T-cell (primary cell): ENCODE data around the gene FAP. TPM values are rescaled to one million over a fixed set of nuclear protein-coding genes. Genes with fewer than 3 reads are reported as not detected.

Experiments used
- ATAC-seq, 4 experiments: fragments of 200-7000 bp in 3 of 4; fragments of 150-1000 bp in 1 of 4; cut with Tn5 transposase; replicated peaks in 1 of 4; 1 replicate in 3 of 4; 2 replicates in 1 of 4; pipeline ENCODE4 v1.10.0; 2021; ENCODE audit warnings: moderate library complexity in 3 of 4, mild to moderate bottlenecking in 2 of 4, moderate number of reproducible peaks in 1 of 4
- CTCF ChIA-PET, 2 donors: fragments of 300-600 bp; sonication (Branson Sonifier 250); formaldehyde crosslinking; loops; one replicate each; lab custom pipeline; 2022; ENCODE audit warnings: antibody characterized with exemption in 2 of 2; lab: Charles Lee
- POLR2A ChIA-PET, 2 donors: fragments of 300-600 bp; sonication (Branson Sonifier 250); formaldehyde crosslinking; loops; one replicate each; lab custom pipeline; 2022; ENCODE audit warnings: antibody characterized with exemption in 2 of 2; lab: Charles Lee
- DNase-seq, 35 experiments: peaks; one replicate each; pipeline versions ENCODE4 v3.0.0 to v3.0.0-alpha.2; 2013 to 2023
- H3K27ac ChIP-seq: one replicate; pipeline ENCODE4 v1.5.1; 2013; ENCODE audit warnings: low read length
- H3K27me3 ChIP-seq, 2 experiments: replicated peaks in 1 of 2; 1 replicate in 1 of 2; 2 replicates in 1 of 2; pipeline versions ENCODE4 v1.6.1 to v1.7.0; 2013; ENCODE audit warnings: low read length in 1 of 2, mixed read lengths in 1 of 2; ENCODE audit not compliant: control insufficient read depth in 2 of 2, insufficient read depth in 2 of 2; ENCODE audit errors: extremely low read depth in 1 of 2
- H3K36me3 ChIP-seq, 2 donors: 1 replicate in 1 of 2; 2 replicates in 1 of 2; pipeline versions ENCODE4 v1.6.1 to v1.7.0; 2013; ENCODE audit warnings: low read length in 1 of 2; ENCODE audit not compliant: control insufficient read depth in 2 of 2, insufficient read depth in 1 of 2; ENCODE audit errors: extremely low read depth in 1 of 2
- H3K4me1 ChIP-seq, 2 experiments: 1 replicate in 1 of 2; 2 replicates in 1 of 2; pipeline versions ENCODE4 v1.6.1 to v1.7.0; 2013; ENCODE audit warnings: low read length in 2 of 2, mixed read lengths in 1 of 2; ENCODE audit not compliant: insufficient read depth in 2 of 2, control insufficient read depth in 1 of 2; ENCODE audit errors: extremely low read depth in 1 of 2
- H3K4me3 ChIP-seq, 2 donors: 1 replicate in 1 of 2; 2 replicates in 1 of 2; pipeline versions ENCODE4 v1.5.1 to v1.7.0; 2013; ENCODE audit warnings: mild to moderate bottlenecking in 2 of 2, low read length in 1 of 2, moderate library complexity in 1 of 2; ENCODE audit not compliant: control insufficient read depth in 1 of 2; ENCODE audit errors: extremely low read depth in 1 of 2
- H3K9me3 ChIP-seq: 2 replicates; pipeline ENCODE4 v1.7.0; 2013
- H3K27ac Mint-ChIP-seq, 2 donors: one replicate each; pipeline ENCODE4 v1.8.0; 2020 to 2021; ENCODE audit warnings: mild to moderate bottlenecking in 2 of 2, mixed read lengths in 2 of 2
- H3K27me3 Mint-ChIP-seq, 2 donors: one replicate each; pipeline ENCODE4 v1.8.0; 2021 to 2022; ENCODE audit warnings: mixed read lengths in 2 of 2
- H3K36me3 Mint-ChIP-seq: one replicate; pipeline ENCODE4 v1.8.0; 2021; ENCODE audit warnings: mixed read lengths
- H3K4me1 Mint-ChIP-seq, 3 donors: one replicate each; pipeline ENCODE4 v1.8.0; 2020 to 2022; ENCODE audit warnings: mixed read lengths in 3 of 3, mild to moderate bottlenecking in 1 of 3
- H3K4me3 Mint-ChIP-seq, 3 donors: one replicate each; pipeline ENCODE4 v1.8.0; 2020 to 2022; ENCODE audit warnings: mild to moderate bottlenecking in 3 of 3, mixed read lengths in 3 of 3, moderate library complexity in 3 of 3
- H3K9me3 Mint-ChIP-seq, 3 donors: one replicate each; pipeline ENCODE4 v1.8.0; 2020 to 2022; ENCODE audit warnings: mixed read lengths in 3 of 3
- WGBS: methylation state at CpG from one replicate; pipeline ENCODE4 v1.1.5; 2013; ENCODE audit warnings: missing lambda C conversion rate; ENCODE audit not compliant: insufficient coverage; 5-methylcytosine and 5-hydroxymethylcytosine counted together
- total RNA-seq, 35 experiments: library from RNA in 6 of 35; stranded (reverse) in 6 of 35; fragments of 120-200 nt in 1 of 35; gene quantifications; one replicate each; pipeline versions ENCODE4 v1.2.1 to v1.2.4 and lab custom pipeline; 2013 to 2026

Gene FAP
- total RNA-seq, 5 donors from 2014 or later (not counting 1 experiment from before 2014, with no cell fraction given): 0.85 to 0.88 TPM; not detected in 3

GRCh38 chr2:162233197-162233596 lies 10.0 kb downstream of the FAP start:
- no peaks in the 10 kb centered on the region for H3K36me3 Mint-ChIP-seq
- no peak for ATAC-seq
- POLR2A ChIA-PET: no interaction called here
- Histone ChIP-seq H3K27ac (no peak overlapping the region), H3K4me3 (no peak overlapping the region), H3K27me3 (no peaks in the 10 kb centered on the region), H3K4me1 (no peaks in the 10 kb centered on the region), H3K9me3 (no peaks in the 10 kb centered on the region), H3K36me3 (no peaks in the 10 kb centered on the region)
- H3K27me3 Mint-ChIP-seq: peaks cover 8 to 14% of the 10 kb centered on the region in 2 donors
- CTCF ChIA-PET: no interaction called here
- no peak for DNase-seq
- H3K27ac Mint-ChIP-seq: no peak overlapping the region
- H3K4me3 Mint-ChIP-seq: no peak overlapping the region
- no CpG with 5 or more reads among the region's 1 CpG for WGBS
- H3K4me1 Mint-ChIP-seq: no peaks in the 10 kb centered on the region
- no peaks in the 10 kb centered on the region for H3K9me3 Mint-ChIP-seq

DNA sequence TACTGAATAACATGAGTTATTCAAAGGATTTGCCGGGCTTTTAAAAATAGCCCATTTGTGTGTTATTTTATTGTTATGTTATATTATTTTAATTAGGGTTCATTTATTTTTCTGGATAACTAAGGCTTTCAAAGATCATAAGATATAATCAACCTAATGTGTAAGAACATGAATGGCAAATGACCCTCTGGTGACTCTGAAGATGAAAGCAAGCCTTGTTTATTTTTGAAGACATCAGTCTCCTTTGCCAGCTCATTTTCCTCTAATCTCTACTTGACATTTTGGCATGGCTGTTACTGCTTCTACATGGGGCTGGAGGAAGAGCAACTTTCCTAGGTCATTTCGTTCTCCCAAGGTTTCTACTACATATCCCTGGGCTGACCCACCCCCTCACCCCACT lies 10.6 kb downstream of the FAP start:
- Mint-ChIP-seq H3K4me1 (no peaks in the 10 kb centered on the region), H3K27ac (no peak overlapping the region), H3K9me3 (no peaks in the 10 kb centered on the region), H3K4me3 (no peak overlapping the region), H3K36me3 (no peaks in the 10 kb centered on the region), H3K27me3 (peaks cover 10 to 16% of the 10 kb centered on the region in 2 donors)
- CTCF ChIA-PET: interaction anchor here in 1 of 2 donors (1.0 kb wide), 1 partner anchor 11 kb away, joined by 3 read pairs; no protein-coding TSS in a partner anchor
- POLR2A ChIA-PET: no interaction called here
- Histone ChIP-seq H3K27ac (no peak overlapping the region), H3K9me3 (no peaks in the 10 kb centered on the region), H3K4me3 (no peak overlapping the region), H3K27me3 (no peaks in the 10 kb centered on the region), H3K36me3 (no peaks in the 10 kb centered on the region), H3K4me1 (no peaks in the 10 kb centered on the region)
- WGBS: 43% methylated on average over 1 of the region's 2 CpGs
- ATAC-seq (no peak), DNase-seq (no peak)

DNA sequence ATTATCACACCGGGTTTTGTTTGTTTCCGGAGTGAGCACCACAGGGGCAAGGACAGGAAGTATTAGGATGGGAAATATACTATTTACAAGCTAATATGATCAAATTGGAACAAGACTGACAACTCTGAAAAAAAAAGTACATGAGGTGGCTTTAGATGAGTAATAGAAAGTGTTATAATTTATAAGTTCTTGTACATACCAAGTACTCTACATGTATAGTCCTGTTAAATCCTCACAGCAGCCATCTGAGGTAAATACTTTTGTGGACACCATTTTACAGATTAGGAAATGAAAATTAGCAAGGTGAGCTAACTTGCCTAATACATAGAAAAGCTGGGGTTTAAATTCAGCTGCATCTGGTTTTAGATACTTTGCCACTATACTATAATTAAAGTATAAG lies 11.2 kb downstream of the FAP start:
- no peaks in the 10 kb centered on the region for H3K27me3 ChIP-seq
- H3K27ac ChIP-seq: no peak overlapping the region
- Mint-ChIP-seq H3K27ac (no peak overlapping the region), H3K4me1 (no peaks in the 10 kb centered on the region), H3K9me3 (no peaks in the 10 kb centered on the region), H3K27me3 (peaks cover 10 to 18% of the 10 kb centered on the region in 2 donors), H3K4me3 (no peak overlapping the region), H3K36me3 (no peaks in the 10 kb centered on the region)
- H3K36me3 ChIP-seq: no peaks in the 10 kb centered on the region
- POLR2A ChIA-PET: no interaction called here
- no peak overlapping the region for H3K4me3 ChIP-seq
- DNase-seq (no peak), ATAC-seq (no peak)
- H3K9me3 ChIP-seq: no peaks in the 10 kb centered on the region
- WGBS: no CpG with 5 or more reads among the region's 2 CpGs
- CTCF ChIA-PET: interaction anchor here (0.5 to 1.0 kb wide), 2 partner anchors 10 to 22 kb away, joined by 3 read pairs; no protein-coding TSS in a partner anchor
- no peaks in the 10 kb centered on the region for H3K4me1 ChIP-seq

DNA sequence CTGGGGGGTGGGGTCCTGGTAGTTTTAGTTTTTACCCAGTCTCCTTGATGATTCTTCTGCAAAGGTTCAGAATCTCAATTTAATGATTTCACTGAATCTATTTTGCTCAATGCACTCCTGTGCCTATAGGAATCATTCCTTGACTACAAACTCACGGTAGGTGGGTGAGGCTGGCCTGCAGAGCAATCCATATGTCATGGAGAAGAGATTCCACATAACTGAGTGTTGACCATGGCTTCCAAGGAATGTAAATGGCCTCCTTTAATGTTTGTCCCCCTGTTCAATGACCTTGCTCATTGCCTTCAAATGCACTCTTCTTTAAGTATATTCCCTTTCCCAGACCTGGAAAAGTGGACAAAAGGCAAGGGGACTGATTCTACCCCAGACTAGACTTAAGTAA lies 12.5 kb downstream of the FAP start:
- DNase-seq (no peak), ATAC-seq (no peak)
- no peaks in the 10 kb centered on the region for H3K36me3 Mint-ChIP-seq
- no peaks in the 10 kb centered on the region for H3K4me1 Mint-ChIP-seq
- no peak overlapping the region for H3K4me3 ChIP-seq
- no peak overlapping the region for H3K27ac Mint-ChIP-seq
- no peaks in the 10 kb centered on the region for H3K4me1 ChIP-seq
- H3K36me3 ChIP-seq: no peaks in the 10 kb centered on the region
- no peak overlapping the region for H3K27ac ChIP-seq
- H3K9me3 Mint-ChIP-seq: no peaks in the 10 kb centered on the region
- H3K27me3 ChIP-seq: no peaks in the 10 kb centered on the region
- H3K27me3 Mint-ChIP-seq: peaks cover 7 to 14% of the 10 kb centered on the region in 2 donors
- no peaks in the 10 kb centered on the region for H3K9me3 ChIP-seq
- no CpG with 5 or more reads among the region's 1 CpG for WGBS
- ChIA-PET POLR2A (no interaction called here), CTCF (interaction anchor here (1.8 to 3.0 kb wide), 2 partner anchors 10 kb away, joined by 7 to 14 read pairs; no protein-coding TSS in a partner anchor)
- H3K4me3 Mint-ChIP-seq: no peak overlapping the region

DNA sequence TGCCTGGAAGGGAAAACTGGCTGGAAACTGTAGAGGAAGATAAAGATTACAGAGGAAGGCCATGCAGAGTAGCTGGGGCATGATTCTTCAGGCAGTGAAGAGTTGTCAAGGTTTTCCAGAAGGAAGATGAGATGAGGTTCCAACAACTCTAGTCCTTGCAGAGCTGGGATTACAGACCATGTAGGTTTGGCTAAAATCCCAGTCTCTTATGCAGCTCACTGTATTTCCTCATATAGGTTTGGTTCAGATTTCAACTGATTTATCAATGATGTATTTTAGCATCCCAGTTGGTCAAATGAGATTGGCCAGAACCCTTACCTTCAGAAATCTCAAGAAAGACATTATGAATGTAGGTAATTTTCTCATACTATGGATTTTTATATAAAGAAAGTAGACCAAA lies 16.4 kb downstream of the FAP start:
- POLR2A ChIA-PET: no interaction called here
- Histone ChIP-seq H3K36me3 (no peaks in the 10 kb centered on the region), H3K9me3 (no peaks in the 10 kb centered on the region), H3K4me1 (no peaks in the 10 kb centered on the region), H3K4me3 (no peak overlapping the region), H3K27me3 (no peaks in the 10 kb centered on the region), H3K27ac (no peak overlapping the region)
- no peak for ATAC-seq
- Mint-ChIP-seq H3K36me3 (no peaks in the 10 kb centered on the region), H3K27ac (no peak overlapping the region), H3K27me3 (peaks cover 4 to 13% of the 10 kb centered on the region in 2 donors), H3K9me3 (no peaks in the 10 kb centered on the region), H3K4me3 (no peak overlapping the region), H3K4me1 (no peaks in the 10 kb centered on the region)
- no peak for DNase-seq
- CTCF ChIA-PET: no interaction called here

- WGBS: 38% methylated on average over 9 of the region's 11 CpGs
- CTCF ChIA-PET: interaction anchor here (0.6 to 8.0 kb wide), 13 partner anchors 9 to 692 kb away, joined by 3 to 121 read pairs (median 4); no protein-coding TSS in a partner anchor
- Mint-ChIP-seq H3K4me3 (no peak overlapping the region), H3K4me1 (no peaks in the 10 kb centered on the region), H3K27ac (no peak overlapping the region), H3K36me3 (no peaks in the 10 kb centered on the region), H3K9me3 (no peaks in the 10 kb centered on the region), H3K27me3 (peaks cover 23 to 31% of the 10 kb centered on the region in 2 donors)
- POLR2A ChIA-PET: no interaction called here
- no peaks in the 10 kb centered on the region for H3K36me3 ChIP-seq
- peaks cover 0 to 3% of the 10 kb centered on the region in 2 experiments for H3K4me1 ChIP-seq
- no peaks in the 10 kb centered on the region for H3K9me3 ChIP-seq
- ATAC-seq (peak in 3 of 4 experiments; percentile 55 to 61 (median 58)), DNase-seq (peak in 28 of 35 experiments; percentile 3 to 60 (median 36))
- peaks cover 0 to 5% of the 10 kb centered on the region in 2 experiments for H3K27me3 ChIP-seq
- no peak overlapping the region for H3K4me3 ChIP-seq
- no peak overlapping the region for H3K27ac ChIP-seq
Measured at GRCh38 chr2:162221064-162221463, 22.2 kb downstream of the FAP start.
